SU-DHL-6 (cell line): ENCODE results near the gene ARNT2.

Source experiments
- H2AFZ ChIP-seq: fragments of 200-600 bp; sonication (generic); 2 replicates; pipeline ENCODE4 v1.6.1; 2014; ENCODE audit warnings: low read depth, mild to moderate bottlenecking, moderate library complexity, mixed read lengths, antibody characterized with exemption, low read length; ENCODE audit not compliant: severe bottlenecking
- H3F3A ChIP-seq: fragments of 200-600 bp; shearing (Covaris generic); 2 replicates; pipeline ENCODE4 v1.6.0; 2016; ENCODE audit warnings: antibody characterized with exemption, mild to moderate bottlenecking; ENCODE audit not compliant: insufficient read depth
- H3K27ac ChIP-seq: fragments of 200-600 bp; sonication (generic); 2 replicates; pipeline ENCODE4 v1.5.1; 2016; ENCODE audit warnings: low read depth, mild to moderate bottlenecking, low read length, moderate library complexity, mixed read lengths
- H3K27me3 ChIP-seq: fragments of 200-600 bp; sonication (generic), shearing (Covaris generic); 2 replicates; pipeline ENCODE4 v1.6.0; 2014; ENCODE audit warnings: mild to moderate bottlenecking, low read length
- H3K36me3 ChIP-seq: fragments of 200-600 bp; sonication (generic); 2 replicates; pipeline ENCODE4 v1.6.1; 2014; ENCODE audit warnings: mild to moderate bottlenecking, low read length, mixed read lengths
- H3K4me2 ChIP-seq: fragments of 300-600, 200-600 bp; shearing (Covaris generic), sonication (generic); 2 replicates; pipeline ENCODE4 v1.6.0; 2014; ENCODE audit warnings: low read length, low read depth, mild to moderate bottlenecking; ENCODE audit not compliant: poor library complexity, severe bottlenecking
- H3K4me3 ChIP-seq: fragments of 200-600 bp; sonication (generic); 2 replicates; pipeline ENCODE4 v1.5.1; 2014; ENCODE audit warnings: antibody characterized with exemption, low read length, mild to moderate bottlenecking, mixed read lengths; ENCODE audit not compliant: insufficient read depth, poor library complexity, severe bottlenecking
- H3K79me2 ChIP-seq: fragments of 200-600 bp; sonication (generic); 2 replicates; pipeline ENCODE4 v1.6.1; 2014; ENCODE audit warnings: mild to moderate bottlenecking, low read length, moderate library complexity; ENCODE audit not compliant: insufficient read depth
- H3K9ac ChIP-seq: fragments of 200-600 bp; sonication (generic); 2 replicates; pipeline ENCODE4 v1.7.0; 2014; ENCODE audit warnings: mild to moderate bottlenecking, low read length
- H3K9me2 ChIP-seq: fragments of 200-600 bp; sonication (generic); replicated peaks from 2 replicates; pipeline ENCODE4 v1.6.1; 2014; ENCODE audit warnings: low read length; ENCODE audit not compliant: insufficient read depth
- H3K9me3 ChIP-seq: fragments of 200-600 bp; sonication (generic); 2 replicates; pipeline ENCODE4 v1.6.1; 2014; ENCODE audit warnings: low read length, mixed read lengths; ENCODE audit not compliant: insufficient read depth
- H4K20me1 ChIP-seq: fragments of 200-600 bp; sonication (generic); 2 replicates; pipeline ENCODE4 v1.6.1; 2014; ENCODE audit warnings: low read depth, mild to moderate bottlenecking, antibody characterized with exemption, low read length, moderate library complexity, mixed read lengths
- EZH2phosphoT487 ChIP-seq: fragments of 200-600 bp; sonication (generic), shearing (Covaris generic); conservative IDR thresholded peaks from 2 replicates; pipeline ENCODE4 v1.6.1; 2018; ENCODE audit warnings: mild to moderate bottlenecking, antibody characterized with exemption, low read length, moderate library complexity, mixed read lengths
- TF ChIP-seq, protein P1 (sequence below): fragments of 200-600 bp; sonication (generic); IDR thresholded peaks from one replicate; pipeline ENCODE4 v1.5.1; 2017; ENCODE audit warnings: antibody characterized with exemption, mild to moderate bottlenecking, low read length, moderate library complexity; ENCODE audit not compliant: insufficient read depth, poor library complexity, severe bottlenecking

Gene ARNT2

DNA sequence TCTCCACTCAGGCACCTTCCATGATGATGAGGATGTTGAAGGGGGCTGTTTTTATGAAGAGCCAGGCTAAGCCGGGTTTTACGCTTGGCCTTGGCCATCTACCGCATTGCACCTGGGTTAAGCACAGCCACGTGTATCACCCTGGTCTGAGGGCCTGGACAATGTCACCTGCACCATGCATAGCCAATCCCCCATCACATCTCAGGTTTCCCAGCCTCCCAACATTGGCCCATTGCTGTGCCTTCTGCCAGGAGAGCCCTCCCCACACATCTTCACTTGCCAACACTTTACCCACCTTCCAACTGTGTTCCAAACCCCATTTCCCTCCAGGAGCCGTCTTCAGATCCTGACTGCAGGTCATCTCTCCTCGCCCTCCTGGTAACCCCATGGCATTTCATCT lies 155.6 kb downstream of the ARNT2 start:
- Histone ChIP-seq H3K27me3 (no peaks in the 10 kb centered on the region), H3K9ac (no peak overlapping the region), H3K9me3 (no peaks in the 10 kb centered on the region), H3K36me3 (no peaks in the 10 kb centered on the region), H4K20me1 (no peaks in the 10 kb centered on the region), H3K4me3 (no peak overlapping the region), H3K79me2 (no peaks in the 10 kb centered on the region), H3K27ac (no peak overlapping the region), H2AFZ (no peak overlapping the region), H3F3A (no peaks in the 10 kb centered on the region), H3K9me2 (no peaks in the 10 kb centered on the region), H3K4me2 (no peak overlapping the region)
- TF ChIP-seq, protein P1, sequence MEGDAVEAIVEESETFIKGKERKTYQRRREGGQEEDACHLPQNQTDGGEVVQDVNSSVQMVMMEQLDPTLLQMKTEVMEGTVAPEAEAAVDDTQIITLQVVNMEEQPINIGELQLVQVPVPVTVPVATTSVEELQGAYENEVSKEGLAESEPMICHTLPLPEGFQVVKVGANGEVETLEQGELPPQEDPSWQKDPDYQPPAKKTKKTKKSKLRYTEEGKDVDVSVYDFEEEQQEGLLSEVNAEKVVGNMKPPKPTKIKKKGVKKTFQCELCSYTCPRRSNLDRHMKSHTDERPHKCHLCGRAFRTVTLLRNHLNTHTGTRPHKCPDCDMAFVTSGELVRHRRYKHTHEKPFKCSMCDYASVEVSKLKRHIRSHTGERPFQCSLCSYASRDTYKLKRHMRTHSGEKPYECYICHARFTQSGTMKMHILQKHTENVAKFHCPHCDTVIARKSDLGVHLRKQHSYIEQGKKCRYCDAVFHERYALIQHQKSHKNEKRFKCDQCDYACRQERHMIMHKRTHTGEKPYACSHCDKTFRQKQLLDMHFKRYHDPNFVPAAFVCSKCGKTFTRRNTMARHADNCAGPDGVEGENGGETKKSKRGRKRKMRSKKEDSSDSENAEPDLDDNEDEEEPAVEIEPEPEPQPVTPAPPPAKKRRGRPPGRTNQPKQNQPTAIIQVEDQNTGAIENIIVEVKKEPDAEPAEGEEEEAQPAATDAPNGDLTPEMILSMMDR: no peak
- TF ChIP-seq EZH2phosphoT487: no peak

DNA sequence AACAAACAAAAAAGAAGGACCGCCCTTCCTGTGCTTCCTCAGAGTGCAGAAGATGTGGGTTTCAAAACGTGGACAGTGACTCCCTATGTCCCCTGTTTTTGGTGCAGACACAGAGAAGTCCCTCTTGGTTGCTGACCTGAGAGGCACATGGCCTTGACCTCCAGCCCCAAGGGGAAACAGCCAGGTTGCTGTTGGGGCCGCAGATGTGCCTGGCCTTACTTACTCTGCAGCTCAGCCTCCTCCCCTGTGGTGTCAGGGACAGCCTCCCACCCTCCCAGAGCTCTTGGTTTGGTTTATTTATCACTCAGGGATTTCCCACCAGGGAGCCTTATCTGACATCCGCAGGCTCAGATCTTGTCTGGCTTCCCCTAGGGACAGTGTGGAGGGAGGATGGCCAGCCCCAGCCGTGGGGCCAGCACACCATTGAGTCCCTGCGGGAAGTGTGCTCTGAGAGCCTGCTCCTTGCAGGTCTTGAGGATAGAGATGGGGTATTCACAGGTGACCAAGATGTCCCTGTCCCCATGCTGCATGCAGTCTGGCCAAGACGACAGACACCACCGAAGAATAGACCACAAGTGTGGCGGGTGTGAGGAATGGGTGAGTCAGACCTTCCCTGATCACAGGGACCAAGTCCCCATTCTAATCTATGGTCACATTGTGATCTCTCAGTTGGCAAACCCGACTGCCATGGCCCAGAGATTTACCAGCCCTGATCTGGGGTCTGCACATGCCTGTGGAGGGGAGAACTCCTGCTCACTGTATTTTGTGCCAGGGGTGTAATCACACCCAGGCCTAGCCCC lies 156.6 kb downstream of the ARNT2 start:
- Histone ChIP-seq H3K36me3 (no peaks in the 10 kb centered on the region), H3K9me3 (no peaks in the 10 kb centered on the region), H3K27me3 (no peaks in the 10 kb centered on the region), H3K4me2 (no peak overlapping the region), H3F3A (no peaks in the 10 kb centered on the region), H3K4me3 (no peak overlapping the region), H2AFZ (no peak overlapping the region), H3K79me2 (no peaks in the 10 kb centered on the region), H4K20me1 (no peaks in the 10 kb centered on the region), H3K9ac (no peak overlapping the region), H3K9me2 (no peaks in the 10 kb centered on the region), H3K27ac (no peak overlapping the region)
- TF ChIP-seq, protein P1: no peak
- TF ChIP-seq EZH2phosphoT487: no peak

DNA sequence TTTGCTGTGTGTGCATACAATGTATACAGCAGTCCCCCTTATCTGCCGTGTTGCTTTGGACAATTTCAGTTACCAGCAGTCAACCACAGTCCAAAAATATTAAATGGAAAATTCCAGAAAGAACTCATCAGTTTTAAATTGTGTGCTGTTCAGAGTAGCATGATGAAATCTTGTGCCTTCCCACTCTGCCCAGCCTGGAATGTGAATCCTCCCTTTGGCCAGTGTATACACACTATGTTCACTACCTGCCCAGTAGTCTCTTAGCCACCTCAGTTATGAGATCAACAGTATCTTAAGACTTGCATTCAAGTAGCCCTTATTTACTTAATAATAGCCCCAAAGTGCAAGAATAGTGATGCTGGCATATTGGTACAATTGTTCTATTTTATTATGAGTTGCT lies 157.3 kb downstream of the ARNT2 start:
- no peaks in the 10 kb centered on the region for H3K79me2 ChIP-seq
- no peaks in the 10 kb centered on the region for H3K9me2 ChIP-seq
- no peaks in the 10 kb centered on the region for H3F3A ChIP-seq
- H3K27me3 ChIP-seq: no peaks in the 10 kb centered on the region
- no peaks in the 10 kb centered on the region for H3K9me3 ChIP-seq
- no peaks in the 10 kb centered on the region for H4K20me1 ChIP-seq
- no peak overlapping the region for H3K27ac ChIP-seq
- no peaks in the 10 kb centered on the region for H3K36me3 ChIP-seq
- no peak overlapping the region for H3K4me2 ChIP-seq
- no peak overlapping the region for H3K4me3 ChIP-seq
- H2AFZ ChIP-seq: no peak overlapping the region
- H3K9ac ChIP-seq: no peak overlapping the region
- TF ChIP-seq EZH2phosphoT487: no peak
- TF ChIP-seq, protein P1: no peak
